IMR-90 (cell line): ENCODE data around the gene SPTSSB.

Source experiments
- CHD1 ChIP-seq: IDR thresholded peaks from 2 replicates; pipeline ENCODE4 v1.6.1; 2012; ENCODE audit warnings: low read depth, low read length, improper control_type of control experiment
- CTCF ChIP-seq: conservative IDR thresholded peaks from 2 replicates; pipeline ENCODE4 v1.5.1; 2012; ENCODE audit warnings: mild to moderate bottlenecking, low read depth, low read length, improper control_type of control experiment
- MAFK ChIP-seq: IDR thresholded peaks from 2 replicates; pipeline ENCODE4 v1.6.1; 2012; ENCODE audit warnings: low read depth, low read length, improper control_type of control experiment
- MAZ ChIP-seq: IDR thresholded peaks from 2 replicates; pipeline ENCODE4 v1.6.1; 2012; ENCODE audit warnings: low read depth, mild to moderate bottlenecking, low read length, improper control_type of control experiment, moderate library complexity, borderline replicate concordance
- MXI1 ChIP-seq: IDR thresholded peaks from 2 replicates; pipeline ENCODE4 v1.6.1; 2012; ENCODE audit warnings: low read depth, mild to moderate bottlenecking, low read length, moderate library complexity, borderline replicate concordance
- POLR2A ChIP-seq: IDR thresholded peaks from 2 replicates; pipeline ENCODE4 v1.6.1; 2012; ENCODE audit warnings: mild to moderate bottlenecking, low read depth, low read length
- RAD21 ChIP-seq: IDR thresholded peaks from 2 replicates; pipeline ENCODE4 v1.6.1; 2012; ENCODE audit warnings: low read length, improper control_type of control experiment
- RCOR1 ChIP-seq: IDR thresholded peaks from 2 replicates; pipeline ENCODE4 v1.6.1; 2012; ENCODE audit warnings: mild to moderate bottlenecking, low read length, improper control_type of control experiment; ENCODE audit not compliant: insufficient replicate concordance
- RFX5 ChIP-seq: IDR thresholded peaks from 2 replicates; pipeline ENCODE4 v1.8.0; 2012; ENCODE audit warnings: low read depth, mild to moderate bottlenecking, low read length, moderate library complexity
- SMC3 ChIP-seq: fragments of 150-350 bp; IDR thresholded peaks from 2 replicates; pipeline ENCODE4 v1.6.1; 2016; ENCODE audit warnings: low read depth, mild to moderate bottlenecking, antibody characterized with exemption, low read length, moderate library complexity
- USF2 ChIP-seq: fragments of 150-350 bp; IDR thresholded peaks from 2 replicates; pipeline ENCODE4 v1.6.1; 2017; ENCODE audit warnings: mild to moderate bottlenecking, antibody characterized with exemption, low read length, low read depth

- no peak for TF ChIP-seq CTCF
- TF ChIP-seq MAZ, result no peak
- TF ChIP-seq POLR2A, result no peak
- TF ChIP-seq SMC3, result no peak
- no peak for TF ChIP-seq USF2
- TF ChIP-seq RAD21, result no peak
- no peak for TF ChIP-seq MAFK
- TF ChIP-seq CHD1, result no peak
- TF ChIP-seq RCOR1, result no peak
- no peak for TF ChIP-seq RFX5
- no peak for TF ChIP-seq MXI1
These were observed 48.3 kb downstream of the SPTSSB start for GRCh38 chr3:161322781-161323568.
